Stimulated activated CD4-positive, alpha-beta T cell treated with anti-CD3 and anti-CD28 coated beads, Interleukin-2, amount 100 ng/mL, for 48 hours (primary cell): Measurements from ENCODE around the gene IL1F10.

Source experiments
- DNase-seq, 2 donors: peaks; one replicate each; pipeline ENCODE4 v3.0.0-alpha.2; 2020

IL1F10 gene, protein sequence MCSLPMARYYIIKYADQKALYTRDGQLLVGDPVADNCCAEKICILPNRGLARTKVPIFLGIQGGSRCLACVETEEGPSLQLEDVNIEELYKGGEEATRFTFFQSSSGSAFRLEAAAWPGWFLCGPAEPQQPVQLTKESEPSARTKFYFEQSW

GRCh38 chr2:113067681-113068080, at the start of gene IL1F10:
Gene IL1F10 (plus strand): TSS chr2:113067970. CDS start chr2:113072739, 4,769 bp downstream.
- no peak for DNase-seq

- no peak for DNase-seq
These were observed 49.3 kb upstream of the IL1F10 start for GRCh38 chr2:113018509-113018908.

GRCh38 chr2:113021312-113021711, 46.5 kb upstream of the IL1F10 start:
- no peak for DNase-seq

GRCh38 chr2:113024764-113025163, 43.0 kb upstream of the IL1F10 start:
- DNase-seq = no peak

- no peak for DNase-seq
These were observed 42.0 kb upstream of the IL1F10 start for GRCh38 chr2:113025737-113026136.

DNA sequence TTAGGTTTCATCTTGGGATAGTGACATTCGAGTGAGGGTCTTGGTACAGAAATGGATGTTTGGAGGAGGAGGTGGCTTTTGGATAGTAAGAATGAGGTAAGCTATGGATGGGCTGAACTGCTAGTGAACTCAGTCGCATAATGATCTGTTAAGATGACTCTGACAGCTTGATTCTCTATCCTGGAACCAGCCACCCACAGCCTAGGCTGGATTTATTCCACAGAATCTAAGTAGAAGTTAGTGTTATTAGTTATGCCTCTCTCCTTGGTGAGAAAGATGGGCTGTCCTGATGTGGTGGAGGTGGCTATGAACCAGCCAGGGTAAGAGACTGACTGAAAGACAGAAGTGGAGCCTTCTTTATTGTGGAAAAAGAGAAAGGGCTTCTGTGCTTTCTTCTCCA, 40.1 kb upstream of the IL1F10 start:
- no peak for DNase-seq

GRCh38 chr2:113028112-113028511, 39.7 kb upstream of the IL1F10 start:
- no peak for DNase-seq

GRCh38 chr2:113032737-113033136, 35.0 kb upstream of the IL1F10 start:
- no peak for DNase-seq

GRCh38 chr2:113034016-113034415, 33.8 kb upstream of the IL1F10 start:
- DNase-seq = no peak

- no peak for DNase-seq
These were observed 31.0 kb upstream of the IL1F10 start for GRCh38 chr2:113036763-113037162.

GRCh38 chr2:113038291-113038690, 29.5 kb upstream of the IL1F10 start:
- DNase-seq = no peak

DNA sequence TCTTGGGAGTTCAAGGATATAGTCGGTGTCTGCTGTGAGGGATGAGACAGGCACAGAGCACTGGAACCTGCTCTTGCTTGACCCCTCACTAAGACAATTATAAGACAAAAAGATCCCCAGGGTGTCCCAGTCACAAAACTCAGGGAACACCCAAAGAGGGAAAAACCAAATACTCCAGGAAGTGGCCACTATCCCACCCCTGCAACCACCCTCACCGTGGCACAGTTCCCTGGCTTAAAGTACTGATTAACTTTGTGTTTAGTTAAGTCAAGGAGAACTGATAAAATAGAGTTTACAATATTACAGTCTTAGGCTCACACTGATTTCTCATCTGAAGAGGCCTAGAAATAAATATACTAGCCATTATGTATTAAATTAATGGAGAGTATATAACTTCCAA, 28.6 kb upstream of the IL1F10 start:
- no peak for DNase-seq

- no peak for DNase-seq
These were observed 28.1 kb upstream of the IL1F10 start for GRCh38 chr2:113039719-113040118.

DNA sequence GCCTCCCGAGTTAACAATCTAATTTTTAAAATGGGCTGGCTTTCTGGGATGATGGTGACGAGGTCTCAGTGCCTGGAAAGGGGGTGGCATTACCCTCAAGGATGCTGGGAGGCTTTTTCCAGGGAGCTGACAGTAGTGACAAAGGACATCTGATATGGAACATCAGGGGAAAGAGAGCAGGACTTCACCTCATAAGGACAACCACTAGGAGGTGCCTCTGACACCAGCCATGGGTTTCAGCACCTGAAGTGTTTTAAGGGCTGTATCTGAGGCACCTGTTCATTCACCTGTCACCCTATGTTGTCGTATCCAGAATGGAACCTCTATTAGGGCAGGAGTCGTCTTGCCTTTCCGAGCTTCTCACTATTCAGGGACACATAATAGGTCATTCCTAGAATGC, 25.9 kb upstream of the IL1F10 start:
- no peak for DNase-seq

DNA sequence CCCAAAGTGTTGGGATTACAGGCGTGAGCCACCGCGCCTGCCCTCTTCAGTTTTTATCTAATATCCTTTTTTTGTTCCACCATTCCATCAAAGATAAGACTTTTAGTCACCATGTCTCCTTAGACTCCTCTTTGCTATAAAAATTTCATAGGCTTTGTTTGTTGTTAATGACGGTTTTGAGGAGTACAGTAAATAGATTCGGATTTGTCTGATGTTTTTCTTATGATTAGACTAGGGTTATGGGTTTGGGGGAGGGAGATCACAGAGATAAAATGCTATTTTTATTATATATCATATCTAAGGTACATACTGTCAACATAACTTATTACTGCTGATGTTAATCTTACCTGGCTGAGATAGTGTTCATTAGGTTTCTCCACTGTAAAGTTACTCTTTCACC, 21.3 kb upstream of the IL1F10 start:
- DNase-seq = no peak

GRCh38 chr2:113050921-113051895, 16.6 kb upstream of the IL1F10 start:
- no peak for DNase-seq

DNA sequence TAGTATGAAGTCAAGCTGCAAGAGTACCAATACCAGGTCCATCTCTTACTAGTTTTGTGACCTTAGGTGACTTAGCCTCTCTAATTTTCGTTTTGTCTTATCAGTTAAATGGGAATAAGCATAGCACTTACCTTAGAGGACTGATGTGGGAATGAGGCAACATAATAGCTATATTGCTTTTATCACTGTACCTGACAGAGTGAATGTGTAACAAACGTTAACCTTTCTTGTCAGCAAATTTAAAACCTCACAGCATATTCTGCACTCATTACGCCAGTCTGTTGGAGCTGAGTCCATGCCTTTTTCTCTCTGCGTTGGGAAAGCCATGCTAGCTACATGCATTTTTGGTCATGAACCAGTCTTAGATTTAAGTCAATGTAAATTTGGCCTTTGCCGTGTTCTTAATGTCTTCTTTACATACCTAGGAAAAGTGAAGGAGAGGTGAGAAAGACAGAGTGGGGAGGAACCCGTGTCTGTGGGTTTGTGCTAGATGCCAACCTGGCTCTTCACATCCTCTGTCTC, 15.3 kb upstream of the IL1F10 start, which contains the start of gene IL36B:
Gene IL36B, minus strand, starts transcription at position 472 of the 522 bp plus-strand sequence.
- DNase-seq = no peak

DNA sequence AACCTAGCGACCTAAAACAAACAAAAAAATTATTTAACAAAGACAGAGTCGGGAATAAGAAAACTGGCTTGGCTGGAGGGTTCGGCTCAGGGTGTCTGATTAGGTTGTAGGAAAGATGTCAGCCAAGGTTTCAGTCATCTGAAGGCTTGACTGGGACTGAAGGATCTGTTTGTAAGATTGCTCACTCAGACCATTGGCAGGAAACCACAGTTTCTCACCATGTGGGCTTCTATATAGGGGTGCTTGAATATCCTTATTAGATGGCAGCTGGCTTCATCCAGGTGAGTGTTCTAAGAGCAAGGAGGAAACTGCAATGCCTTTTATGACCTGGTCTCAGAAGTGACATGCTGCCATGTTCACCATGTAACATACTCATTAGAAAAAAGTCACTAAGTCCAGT, 14.1 kb upstream of the IL1F10 start:
- DNase-seq = no peak

GRCh38 chr2:113054066-113054465, 13.7 kb upstream of the IL1F10 start:
- DNase-seq = no peak

DNA sequence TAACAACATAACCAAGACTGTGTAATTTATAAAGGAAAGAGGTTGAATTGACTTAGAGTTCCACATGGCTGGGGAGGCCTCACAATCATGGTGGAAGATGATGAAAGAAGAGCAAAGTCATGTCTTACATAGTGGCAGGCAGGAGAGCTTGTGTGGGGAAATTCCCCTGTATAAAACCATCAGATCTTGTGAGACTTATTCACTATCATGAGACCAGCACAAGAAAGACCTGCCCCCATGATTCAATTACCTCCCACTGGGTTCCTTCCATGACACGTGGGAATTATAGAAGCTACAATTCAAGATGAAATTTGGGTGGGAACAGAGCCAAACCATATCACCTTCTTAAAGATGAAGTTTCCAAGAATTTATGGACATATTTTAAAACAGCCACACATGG, 11.2 kb upstream of the IL1F10 start:
- DNase-seq = no peak

GRCh38 chr2:113057117-113057516, 10.7 kb upstream of the IL1F10 start:
- DNase-seq = no peak

DNA sequence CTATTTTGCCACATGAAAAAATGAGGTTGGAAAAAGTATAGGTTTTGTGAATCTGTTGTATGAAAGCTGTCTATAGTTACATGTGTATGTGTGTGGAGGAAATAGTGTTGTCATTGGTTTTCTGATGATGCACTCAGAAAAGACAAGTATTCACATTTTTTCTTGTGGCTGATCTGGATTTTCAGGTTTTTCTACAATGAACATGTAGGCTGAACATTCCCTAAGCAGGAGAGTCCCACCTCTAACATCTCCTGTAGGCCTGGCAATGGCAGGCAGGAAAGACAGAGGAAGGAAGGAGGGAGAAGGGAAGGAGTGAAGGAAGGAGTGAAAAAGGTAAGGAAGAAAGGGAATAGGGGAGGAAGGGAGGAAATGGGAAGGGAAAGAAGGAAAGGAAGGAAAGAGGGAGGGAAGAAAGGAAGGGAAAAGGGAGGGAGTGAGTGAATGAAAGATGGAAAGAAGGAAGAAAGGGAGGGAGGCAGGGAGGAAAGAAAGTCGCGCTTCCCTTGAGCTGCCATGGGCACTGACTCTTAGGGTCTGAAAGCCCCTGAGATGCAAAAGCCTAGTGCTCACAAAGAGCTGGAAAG, 9.3 kb upstream of the IL1F10 start:
- DNase-seq = no peak
